Naive thymus-derived CD4-positive, alpha-beta T cell (primary cell): ENCODE results near the gene LBHD2. TPM values are rescaled to one million over a fixed set of nuclear protein-coding genes. Genes with fewer than 3 reads are reported as not detected.

Source experiments
- ATAC-seq: fragments of 150-1000 bp; cut with Tn5 transposase; 2 replicates; pipeline ENCODE4 v1.10.0; 2021; ENCODE audit warnings: mild to moderate bottlenecking, moderate library complexity
- CTCF ChIA-PET: fragments of 350-600 bp; sonication (Branson Sonifier 250); formaldehyde crosslinking; loops from one replicate; lab custom pipeline; 2021; ENCODE audit warnings: antibody characterized with exemption; lab: Charles Lee
- POLR2A ChIA-PET: fragments of 350-600 bp; sonication (Branson Sonifier 250); formaldehyde crosslinking; loops from one replicate; lab custom pipeline; 2021; ENCODE audit warnings: antibody characterized with exemption, inconsistent platforms; lab: Charles Lee
- DNase-seq, 9 donors: peaks; one replicate each; pipeline versions ENCODE4 v3.0.0 to v3.0.0-alpha.2; 2020 to 2022; ENCODE audit warnings: mixed read lengths in 1 of 9
- H3K27ac ChIP-seq: one replicate; pipeline ENCODE4 v1.7.0; 2013; ENCODE audit warnings: mild to moderate bottlenecking, low read depth, low read length, moderate library complexity
- H3K27me3 ChIP-seq, 2 donors: one replicate each; pipeline ENCODE4 v1.7.0; 2013; ENCODE audit warnings: low read length in 2 of 2, mild to moderate bottlenecking in 2 of 2, moderate library complexity in 2 of 2; ENCODE audit not compliant: control insufficient read depth in 2 of 2, insufficient read depth in 2 of 2
- H3K36me3 ChIP-seq, 3 experiments: 1 replicate in 2 of 3; 2 replicates in 1 of 3; pipeline ENCODE4 v1.7.0; 2013; ENCODE audit warnings: low read length in 3 of 3, mild to moderate bottlenecking in 3 of 3, moderate library complexity in 1 of 3; ENCODE audit not compliant: insufficient read depth in 3 of 3, control insufficient read depth in 2 of 3
- H3K4me1 ChIP-seq, 2 donors: one replicate each; pipeline ENCODE4 v1.7.0; 2013; ENCODE audit warnings: low read length in 2 of 2, mild to moderate bottlenecking in 2 of 2, moderate library complexity in 1 of 2; ENCODE audit not compliant: control insufficient read depth in 2 of 2, insufficient read depth in 2 of 2
- H3K4me3 ChIP-seq: 2 replicates; pipeline ENCODE4 v1.7.0; 2013; ENCODE audit warnings: mild to moderate bottlenecking, low read length
- H3K9me3 ChIP-seq, 3 experiments: 1 replicate in 2 of 3; 2 replicates in 1 of 3; pipeline ENCODE4 v1.7.0; 2013; ENCODE audit warnings: low read length in 3 of 3; ENCODE audit not compliant: control insufficient read depth in 2 of 3
- H3K27ac Mint-ChIP-seq, 9 donors: one replicate each; pipeline ENCODE4 v1.8.0; 2020 to 2022; ENCODE audit warnings: mixed read lengths in 9 of 9, mild to moderate bottlenecking in 8 of 9, moderate library complexity in 5 of 9, inconsistent platforms in 2 of 9
- H3K27me3 Mint-ChIP-seq, 5 donors: one replicate each; pipeline ENCODE4 v1.8.0; 2021 to 2022; ENCODE audit warnings: mixed read lengths in 5 of 5, mild to moderate bottlenecking in 1 of 5
- H3K36me3 Mint-ChIP-seq, 5 donors: one replicate each; pipeline ENCODE4 v1.8.0; 2020 to 2022; ENCODE audit warnings: mixed read lengths in 5 of 5, mild to moderate bottlenecking in 3 of 5, inconsistent platforms in 1 of 5
- H3K4me1 Mint-ChIP-seq, 7 donors: one replicate each; pipeline ENCODE4 v1.8.0; 2020 to 2022; ENCODE audit warnings: mixed read lengths in 7 of 7, mild to moderate bottlenecking in 3 of 7, inconsistent platforms in 1 of 7
- H3K4me3 Mint-ChIP-seq, 10 donors: one replicate each; pipeline ENCODE4 v1.8.0; 2020 to 2022; ENCODE audit warnings: mild to moderate bottlenecking in 10 of 10, mixed read lengths in 10 of 10, moderate library complexity in 6 of 10, inconsistent platforms in 2 of 10
- H3K9me3 Mint-ChIP-seq, 11 donors: one replicate each; pipeline ENCODE4 v1.8.0; 2020 to 2022; ENCODE audit warnings: mixed read lengths in 11 of 11, mild to moderate bottlenecking in 4 of 11, inconsistent platforms in 1 of 11, moderate library complexity in 1 of 11
- intact Hi-C, 2 donors: fragments of 100-400 bp; cut with micrococcal nuclease; formaldehyde crosslinking; loops; one replicate each; pipeline ENCODE4 v1.15.1; 2023
- polyA plus RNA-seq, 2 donors: library from polyadenylated mRNA; unstranded; fragments of 300-500 nt; fragmentation: Illumina TruSeq; gene quantifications; one replicate each; pipeline ENCODE4 v1.2.3, GENCODE V29; 2021
- total RNA-seq, 6 experiments: library from RNA in 5 of 6; stranded (reverse) in 5 of 6; gene quantifications; 1 replicate in 5 of 6; 2 replicates in 1 of 6; pipeline ENCODE4 v1.2.3 and lab custom pipeline; 2021 to 2026

The LBHD2 gene
- total and polyA plus RNA-seq, 7 experiments from 2014 or later = not detected

DNA sequence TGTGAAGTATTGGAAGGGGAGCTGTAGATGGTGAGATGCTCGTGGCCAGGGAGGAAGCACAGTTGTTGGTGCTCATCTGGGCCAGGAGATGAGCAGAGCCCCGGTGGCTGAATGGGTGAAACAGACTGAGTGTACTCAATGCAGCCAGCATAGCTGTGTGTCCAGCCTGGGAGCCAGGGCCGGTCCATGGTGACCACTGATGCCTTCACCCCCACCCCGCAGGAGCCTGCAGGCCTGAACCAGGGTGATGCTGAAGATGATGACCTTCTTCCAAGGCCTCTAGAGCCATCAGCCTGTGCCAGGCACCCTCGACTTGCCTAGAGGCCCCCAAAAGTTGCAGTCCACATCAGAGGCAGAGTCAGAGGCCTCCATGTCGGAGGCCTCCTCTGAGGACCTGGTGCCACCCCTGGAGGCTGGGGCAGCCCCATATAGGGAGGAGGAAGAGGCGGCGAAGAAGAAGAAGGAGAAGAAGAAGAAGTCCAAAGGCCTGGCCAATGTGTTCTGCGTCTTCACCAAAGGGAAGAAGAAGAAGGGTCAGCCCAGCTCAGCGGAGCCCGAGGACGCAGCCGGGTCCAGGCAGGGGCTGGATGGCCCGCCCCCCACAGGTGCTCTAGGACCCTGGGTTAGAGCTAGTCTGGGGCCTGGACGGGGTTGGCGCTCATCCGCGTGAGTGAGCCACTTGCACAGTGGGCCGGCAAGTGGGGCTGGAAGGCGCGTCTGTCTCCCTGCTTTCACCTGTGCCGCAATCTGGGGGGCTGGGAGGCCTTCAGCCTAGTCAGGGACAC, 42.3 kb downstream of the LBHD2 start:
- intact Hi-C loops = no loop called here
- no peak overlapping the region for H3K27ac ChIP-seq
- no peak for ATAC-seq
- no peaks in the 10 kb centered on the region for H3K9me3 ChIP-seq
- Mint-ChIP-seq H3K27me3 (peaks cover 5 to 21% (median 15%) of the 10 kb centered on the region in 5 donors), H3K9me3 (peaks cover 0 to 3% (median 0%) of the 10 kb centered on the region in 11 donors), H3K27ac (no peak overlapping the region), H3K4me1 (peaks cover 0 to 4% (median 0%) of the 10 kb centered on the region in 7 donors), H3K4me3 (no peak overlapping the region), H3K36me3 (no peaks in the 10 kb centered on the region)
- ChIA-PET POLR2A (no interaction called here), CTCF (no interaction called here)
- no peak for DNase-seq
- no peaks in the 10 kb centered on the region for H3K36me3 ChIP-seq
- no peaks in the 10 kb centered on the region for H3K27me3 ChIP-seq
- H3K4me3 ChIP-seq = no peak overlapping the region
- H3K4me1 ChIP-seq = no peaks in the 10 kb centered on the region

DNA sequence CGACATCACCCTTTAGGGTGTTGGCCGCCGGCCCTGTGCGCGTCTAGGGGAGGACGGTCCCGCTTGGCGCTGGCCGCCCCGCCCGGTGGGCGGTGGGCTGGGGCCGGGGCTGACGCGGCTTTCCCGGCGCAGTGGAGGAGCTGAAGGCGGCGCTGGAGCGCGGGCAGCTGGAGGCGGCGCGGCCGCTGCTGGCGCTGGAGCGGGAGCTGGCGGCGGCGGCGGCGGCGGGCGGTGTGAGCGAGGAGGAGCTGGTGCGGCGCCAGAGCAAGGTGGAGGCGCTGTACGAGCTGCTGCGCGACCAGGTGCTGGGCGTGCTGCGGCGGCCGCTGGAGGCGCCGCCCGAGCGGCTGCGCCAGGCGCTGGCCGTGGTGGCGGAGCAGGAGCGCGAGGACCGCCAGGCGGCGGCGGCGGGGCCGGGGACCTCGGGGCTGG, 42.9 kb downstream of the LBHD2 start:
- POLR2A ChIA-PET = no interaction called here
- ATAC-seq (no peak), DNase-seq (no peak)
- Histone ChIP-seq H3K36me3 (no peaks in the 10 kb centered on the region), H3K4me3 (no peak overlapping the region), H3K4me1 (no peaks in the 10 kb centered on the region), H3K27me3 (no peaks in the 10 kb centered on the region), H3K9me3 (no peaks in the 10 kb centered on the region), H3K27ac (no peak overlapping the region)
- no peaks in the 10 kb centered on the region for H3K36me3 Mint-ChIP-seq
- H3K27ac Mint-ChIP-seq = no peak overlapping the region
- CTCF ChIA-PET = no interaction called here
- intact Hi-C loops = no loop called here
- peaks cover 0 to 4% (median 0%) of the 10 kb centered on the region in 7 donors for H3K4me1 Mint-ChIP-seq
- H3K4me3 Mint-ChIP-seq = no peak overlapping the region
- peaks cover 5 to 17% (median 15%) of the 10 kb centered on the region in 5 donors for H3K27me3 Mint-ChIP-seq
- peaks cover 0 to 3% (median 0%) of the 10 kb centered on the region in 11 donors for H3K9me3 Mint-ChIP-seq

DNA sequence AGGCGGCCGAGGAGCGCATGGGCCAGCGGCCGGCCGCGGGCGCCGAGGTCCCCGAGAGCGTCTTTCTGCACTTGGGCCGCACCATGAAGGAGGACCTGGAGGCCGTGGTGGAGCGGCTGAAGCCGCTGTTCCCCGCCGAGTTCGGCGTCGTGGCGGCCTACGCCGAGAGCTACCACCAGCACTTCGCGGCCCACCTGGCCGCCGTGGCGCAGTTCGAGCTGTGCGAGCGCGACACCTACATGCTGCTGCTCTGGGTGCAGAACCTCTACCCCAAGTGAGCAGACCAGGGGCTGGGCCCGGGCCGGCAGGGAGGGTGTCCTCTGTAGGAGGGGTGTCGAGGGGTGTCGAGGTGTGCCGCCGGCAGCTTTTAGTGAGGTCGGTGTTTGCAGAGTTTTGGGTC, 43.3 kb downstream of the LBHD2 start:
- H3K4me1 Mint-ChIP-seq = peaks cover 0 to 4% (median 0%) of the 10 kb centered on the region in 7 donors
- no peaks in the 10 kb centered on the region for H3K36me3 ChIP-seq
- DNase-seq (no peak), ATAC-seq (no peak)
- no peaks in the 10 kb centered on the region for H3K4me1 ChIP-seq
- peaks cover 0 to 3% (median 0%) of the 10 kb centered on the region in 11 donors for H3K9me3 Mint-ChIP-seq
- no peak overlapping the region for H3K27ac Mint-ChIP-seq
- H3K4me3 ChIP-seq = no peak overlapping the region
- intact Hi-C loops = no loop called here
- no peak overlapping the region for H3K27ac ChIP-seq
- no peak overlapping the region for H3K4me3 Mint-ChIP-seq
- H3K36me3 Mint-ChIP-seq = no peaks in the 10 kb centered on the region
- ChIA-PET CTCF (no interaction called here), POLR2A (no interaction called here)
- H3K9me3 ChIP-seq = no peaks in the 10 kb centered on the region
- no peaks in the 10 kb centered on the region for H3K27me3 ChIP-seq
- H3K27me3 Mint-ChIP-seq = peaks cover 5 to 15% (median 11%) of the 10 kb centered on the region in 5 donors

DNA sequence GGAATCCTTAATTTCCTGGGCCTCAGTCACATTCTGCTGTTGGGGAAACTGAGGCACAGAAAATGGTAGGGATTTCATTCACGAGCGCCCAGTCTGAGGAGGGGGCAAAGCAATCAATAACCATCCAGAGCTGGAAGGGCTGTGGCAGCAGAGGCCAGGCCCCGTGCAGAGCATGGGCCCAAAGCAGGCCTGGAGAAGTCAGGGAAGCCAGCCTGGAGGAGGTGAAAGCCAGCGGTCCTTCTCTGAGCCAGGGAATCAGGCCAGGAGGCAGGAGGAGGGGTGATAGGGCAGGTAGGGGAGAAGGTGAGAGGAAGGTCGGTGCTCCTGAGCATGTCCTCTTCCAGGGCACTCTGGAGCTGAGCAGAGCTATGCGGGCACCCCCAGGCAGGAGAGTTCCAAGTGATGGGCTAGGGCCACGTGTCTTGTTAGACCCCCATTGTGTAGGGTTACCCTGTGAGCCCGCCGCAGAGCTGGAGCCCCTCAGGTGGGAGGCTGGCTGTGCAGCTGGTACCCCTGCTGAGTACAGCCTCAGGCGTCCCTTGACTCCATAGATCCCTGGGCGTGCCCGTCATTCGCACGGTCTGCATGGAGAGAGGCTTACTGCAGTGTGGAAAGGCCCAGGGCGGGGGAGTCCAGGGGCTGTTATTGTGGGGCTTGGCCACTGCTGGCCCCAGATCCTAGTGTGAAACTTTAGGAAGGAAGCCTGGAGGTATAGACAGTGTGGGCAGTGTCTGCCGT, 44.0 kb downstream of the LBHD2 start:
- Histone ChIP-seq H3K27me3 (no peaks in the 10 kb centered on the region), H3K27ac (no peak overlapping the region), H3K9me3 (no peaks in the 10 kb centered on the region), H3K36me3 (no peaks in the 10 kb centered on the region), H3K4me3 (no peak overlapping the region), H3K4me1 (no peaks in the 10 kb centered on the region)
- Mint-ChIP-seq H3K36me3 (no peaks in the 10 kb centered on the region), H3K27me3 (peaks cover 5 to 15% (median 10%) of the 10 kb centered on the region in 5 donors), H3K4me1 (peaks cover 0 to 4% (median 0%) of the 10 kb centered on the region in 7 donors), H3K4me3 (no peak overlapping the region), H3K9me3 (peaks cover 0 to 3% (median 0%) of the 10 kb centered on the region in 11 donors), H3K27ac (no peak overlapping the region)
- ChIA-PET CTCF (no interaction called here), POLR2A (no interaction called here)
- ATAC-seq (no peak), DNase-seq (no peak)
- intact Hi-C loops = no loop called here

DNA sequence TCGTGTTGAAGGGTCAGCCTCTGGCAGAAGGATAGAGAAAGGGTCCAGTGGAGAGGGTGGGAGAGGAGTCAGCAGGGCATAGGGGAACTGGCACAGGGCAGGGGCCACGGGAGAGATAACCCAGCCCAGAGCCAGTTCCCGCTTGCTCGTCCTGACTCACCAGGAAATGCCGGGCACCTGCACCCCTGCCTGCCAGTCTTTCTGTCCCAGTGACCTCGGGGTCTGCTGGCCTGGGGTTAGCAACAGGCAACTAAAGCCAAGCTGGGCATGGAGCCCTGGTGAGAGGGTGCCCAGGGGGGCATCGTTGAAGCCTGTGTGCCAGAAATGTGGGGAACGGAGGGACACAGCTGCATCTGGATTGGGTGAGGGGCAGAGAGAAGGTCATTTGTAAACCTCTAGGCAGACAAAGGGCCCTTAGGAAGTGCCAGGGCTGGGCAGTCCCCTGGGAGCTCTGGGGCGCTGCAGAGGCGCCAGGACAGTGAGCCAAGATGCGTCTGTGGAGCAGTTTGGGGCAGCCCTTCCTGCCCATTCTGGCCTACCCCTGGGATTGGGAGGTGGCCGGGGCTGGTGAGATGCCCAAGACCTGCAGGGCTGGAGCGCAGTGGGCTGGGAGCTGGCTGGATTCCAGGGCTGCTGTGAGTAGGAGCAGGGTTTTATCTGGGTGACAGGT, 44.8 kb downstream of the LBHD2 start:
- ATAC-seq (no peak), DNase-seq (no peak)
- Histone ChIP-seq H3K36me3 (no peaks in the 10 kb centered on the region), H3K9me3 (no peaks in the 10 kb centered on the region), H3K27ac (no peak overlapping the region), H3K4me1 (no peaks in the 10 kb centered on the region), H3K27me3 (no peaks in the 10 kb centered on the region), H3K4me3 (no peak overlapping the region)
- Mint-ChIP-seq H3K4me1 (peaks cover 0 to 4% (median 0%) of the 10 kb centered on the region in 7 donors), H3K9me3 (peaks cover 0 to 3% (median 0%) of the 10 kb centered on the region in 11 donors), H3K4me3 (no peak overlapping the region), H3K27me3 (peaks cover 5 to 15% (median 10%) of the 10 kb centered on the region in 5 donors), H3K27ac (no peak overlapping the region), H3K36me3 (no peaks in the 10 kb centered on the region)
- ChIA-PET POLR2A (interaction anchor here (0.6 kb wide), 1 partner anchor 114 kb away, joined by 4 read pairs; no protein-coding TSS in a partner anchor), CTCF (no interaction called here)
- intact Hi-C loops = no loop called here

DNA sequence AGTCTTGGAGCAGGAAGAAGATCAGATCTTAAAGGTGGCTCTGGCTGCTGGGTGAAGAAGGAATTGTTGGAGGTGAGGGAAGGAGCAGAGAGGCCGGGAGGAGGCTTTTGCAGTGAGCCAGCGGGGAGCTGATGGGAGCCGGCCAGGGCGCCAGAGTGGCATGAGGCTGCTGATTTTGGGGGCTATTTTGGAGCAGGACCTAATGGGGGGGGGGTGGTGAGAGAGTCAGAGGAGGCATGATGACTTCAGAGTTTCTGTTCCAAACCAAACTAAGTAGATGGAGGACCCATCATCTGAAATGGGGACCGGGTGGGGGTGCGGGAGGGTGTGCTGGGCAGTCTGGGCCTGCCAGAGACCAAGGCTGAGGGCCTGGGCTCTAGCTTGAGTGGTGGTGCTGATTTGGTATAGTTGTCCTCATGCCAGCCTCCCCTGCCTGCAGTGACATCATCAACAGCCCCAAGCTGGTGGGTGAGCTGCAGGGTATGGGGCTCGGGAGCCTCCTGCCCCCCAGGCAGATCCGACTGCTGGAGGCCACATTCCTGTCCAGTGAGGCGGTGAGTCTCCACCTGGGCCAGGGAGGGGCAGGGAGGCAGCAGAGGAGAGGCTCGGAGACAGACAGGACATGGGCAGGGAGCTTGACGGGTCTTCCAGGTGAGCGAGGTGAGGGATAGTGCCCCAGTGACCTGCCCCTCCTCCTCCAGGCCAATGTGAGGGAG, 45.4 kb downstream of the LBHD2 start:
- Histone ChIP-seq H3K27me3 (no peaks in the 10 kb centered on the region), H3K4me3 (no peak overlapping the region), H3K4me1 (no peaks in the 10 kb centered on the region), H3K36me3 (no peaks in the 10 kb centered on the region), H3K9me3 (no peaks in the 10 kb centered on the region), H3K27ac (no peak overlapping the region)
- ChIA-PET POLR2A (interaction anchor here (0.6 kb wide), 1 partner anchor 113 kb away, joined by 4 read pairs; no protein-coding TSS in a partner anchor), CTCF (no interaction called here)
- H3K4me3 Mint-ChIP-seq = no peak overlapping the region
- no peaks in the 10 kb centered on the region for H3K36me3 Mint-ChIP-seq
- no peak for DNase-seq
- H3K4me1 Mint-ChIP-seq = peaks cover 0 to 1% (median 0%) of the 10 kb centered on the region in 7 donors
- intact Hi-C loops = no loop called here
- peaks cover 0 to 3% (median 0%) of the 10 kb centered on the region in 11 donors for H3K9me3 Mint-ChIP-seq
- no peak overlapping the region for H3K27ac Mint-ChIP-seq
- H3K27me3 Mint-ChIP-seq = peaks cover 0 to 10% (median 4%) of the 10 kb centered on the region in 5 donors
- no peak for ATAC-seq
